GM18526 (cell line): ENCODE data around the gene KRT78.

Source experiments
- POLR2A ChIP-seq: IDR thresholded peaks from 3 replicates; pipeline ENCODE4 v1.6.1; 2011; ENCODE audit not compliant: insufficient read length; ENCODE audit errors: extremely low read depth

KRT78 gene

GRCh38 chr12:52874573-52875435, 26.0 kb upstream of the KRT78 start:
- TF ChIP-seq POLR2A, result no peak

GRCh38 chr12:52873832-52874572, 25.2 kb upstream of the KRT78 start:
- TF ChIP-seq POLR2A, result no peak

- TF ChIP-seq POLR2A, result no peak
Observed at GRCh38 chr12:52873513-52873831, 24.7 kb upstream of the KRT78 start.

- no peak for TF ChIP-seq POLR2A
Observed at GRCh38 chr12:52872644-52873389, 24.0 kb upstream of the KRT78 start.

GRCh38 chr12:52871291-52872039, 22.7 kb upstream of the KRT78 start:
- TF ChIP-seq POLR2A, result no peak

GRCh38 chr12:52870361-52871290, 21.8 kb upstream of the KRT78 start:
- TF ChIP-seq POLR2A, result no peak

GRCh38 chr12:52867642-52868041, 18.8 kb upstream of the KRT78 start:
- no peak for TF ChIP-seq POLR2A

GRCh38 chr12:52867152-52867551, 18.4 kb upstream of the KRT78 start:
- no peak for TF ChIP-seq POLR2A

- no peak for TF ChIP-seq POLR2A
Observed at GRCh38 chr12:52865090-52865944, 16.5 kb upstream of the KRT78 start.

GRCh38 chr12:52862023-52862422, 13.2 kb upstream of the KRT78 start:
- no peak for TF ChIP-seq POLR2A

GRCh38 chr12:52861511-52861910, 12.7 kb upstream of the KRT78 start:
- TF ChIP-seq POLR2A, result no peak

- no peak for TF ChIP-seq POLR2A
Observed at GRCh38 chr12:52860102-52860823, 11.5 kb upstream of the KRT78 start.
